D721Med (cell line): Measurements from ENCODE around the gene NSD1.

Experiments used
- DNase-seq: peaks from one replicate; pipeline ENCODE4 v3.0.0; 2011; ENCODE audit warnings: low spot score; ENCODE audit not compliant: insufficient read length
- FAIRE-seq: peaks from 2 replicates; lab custom pipeline; 2011; peaks lifted over from hg19 to GRCh38; lab: Jason Lieb, UNC
- CTCF ChIP-seq: IDR thresholded peaks from 2 replicates; pipeline ENCODE4 v1.5.1; 2012; ENCODE audit warnings: mild to moderate bottlenecking, control low read depth; ENCODE audit not compliant: insufficient read depth; ENCODE audit errors: missing control alignments

The NSD1 gene

GRCh38 chr5:177232761-177233160 is 99.2 kb downstream of the NSD1 start:
- TF ChIP-seq CTCF = no peak
- FAIRE-seq (no peak), DNase-seq (no peak)

- no peak for TF ChIP-seq CTCF
- DNase-seq (no peak), FAIRE-seq (no peak)
Observed at GRCh38 chr5:177233206-177233605, 99.6 kb downstream of the NSD1 start.

GRCh38 chr5:177233802-177234201 is 100.2 kb downstream of the NSD1 start:
- FAIRE-seq = no peak
- no peak for DNase-seq
- TF ChIP-seq CTCF = no peak

- no peak for FAIRE-seq
- no peak for DNase-seq
- no peak for TF ChIP-seq CTCF
Observed at GRCh38 chr5:177234841-177235240, 101.3 kb downstream of the NSD1 start.

- DNase-seq (no peak), FAIRE-seq (no peak)
Observed at GRCh38 chr5:177241768-177242167, 108.2 kb downstream of the NSD1 start.

GRCh38 chr5:177242304-177242703 is 108.7 kb downstream of the NSD1 start:
- TF ChIP-seq CTCF = no peak
- FAIRE-seq = no peak
- no peak for DNase-seq

More at GRCh38 chr5:177241768-177242167, 108.2 kb downstream of the NSD1 start:
- TF ChIP-seq CTCF = no peak

GRCh38 chr5:177249761-177250537 is 116.4 kb downstream of the NSD1 start:
- FAIRE-seq = no peak
- no peak for DNase-seq
- no peak for TF ChIP-seq CTCF
